Measurements from ENCODE around the gene IZUMO1.

The IZUMO1 gene

GRCh38 chr19:48756686-48757085, 10.0 kb upstream of the IZUMO1 start:
- no peak for DNase-seq

GRCh38 chr19:48756212-48756611, 9.5 kb upstream of the IZUMO1 start:
- no peak for DNase-seq

GRCh38 chr19:48755787-48756186, 9.1 kb upstream of the IZUMO1 start:
- DNase-seq: no peak

GRCh38 chr19:48755084-48755641, 8.5 kb upstream of the IZUMO1 start, which contains the start of gene FGF21:
FGF21 (plus strand) TSS chr19:48755524; CDS start chr19:48756237, 713 bp downstream.
- DNase-seq: no peak

GRCh38 chr19:48752496-48753365, 6.0 kb upstream of the IZUMO1 start, which contains the start of gene FUT1:
FUT1 (minus strand) TSS chr19:48752641; CDS start chr19:48751281, 1,360 bp downstream.
- peak; percentile 77 for DNase-seq

- DNase-seq: no peak
Measured at GRCh38 chr19:48751845-48752495, 5.3 kb upstream of the IZUMO1 start.

GRCh38 chr19:48750771-48751504, 4.2 kb upstream of the IZUMO1 start:
- no peak for DNase-seq

GRCh38 chr19:48750351-48750750, 3.6 kb upstream of the IZUMO1 start:
- DNase-seq: no peak

GRCh38 chr19:48749571-48750198, 3.0 kb upstream of the IZUMO1 start:
- no peak for DNase-seq

GRCh38 chr19:48746110-48746509, 599 bp downstream of the IZUMO1 start:
- DNase-seq: no peak

GRCh38 chr19:48745208-48745995, 1.3 kb downstream of the IZUMO1 start:
- DNase-seq: peak; percentile 75

- no peak for DNase-seq
Measured at GRCh38 chr19:48742096-48742495, 4.6 kb downstream of the IZUMO1 start.

GRCh38 chr19:48741129-48741999, 5.3 kb downstream of the IZUMO1 start:
- DNase-seq: peak; percentile 77

GRCh38 chr19:48740164-48740972, 6.3 kb downstream of the IZUMO1 start, which contains the start of gene RASIP1:
RASIP1 (minus strand) TSS chr19:48740610; CDS start chr19:48740282, 328 bp downstream.
- DNase-seq: no peak

- DNase-seq: no peak
Measured at GRCh38 chr19:48739404-48740163, 7.1 kb downstream of the IZUMO1 start.

GRCh38 chr19:48738557-48739403, 7.9 kb downstream of the IZUMO1 start:
- DNase-seq: peak; percentile 97

- no peak for DNase-seq
Measured at GRCh38 chr19:48737360-48737998, 9.2 kb downstream of the IZUMO1 start.

Data from activated effector memory CD4-positive, alpha-beta T cell treated with anti-CD3 and anti-CD28 coated beads, Interleukin-2, amount 50 U/mL, for 16 hours (primary cell).